ENCODE measurements around the gene MALT1.

The MALT1 gene

DNA sequence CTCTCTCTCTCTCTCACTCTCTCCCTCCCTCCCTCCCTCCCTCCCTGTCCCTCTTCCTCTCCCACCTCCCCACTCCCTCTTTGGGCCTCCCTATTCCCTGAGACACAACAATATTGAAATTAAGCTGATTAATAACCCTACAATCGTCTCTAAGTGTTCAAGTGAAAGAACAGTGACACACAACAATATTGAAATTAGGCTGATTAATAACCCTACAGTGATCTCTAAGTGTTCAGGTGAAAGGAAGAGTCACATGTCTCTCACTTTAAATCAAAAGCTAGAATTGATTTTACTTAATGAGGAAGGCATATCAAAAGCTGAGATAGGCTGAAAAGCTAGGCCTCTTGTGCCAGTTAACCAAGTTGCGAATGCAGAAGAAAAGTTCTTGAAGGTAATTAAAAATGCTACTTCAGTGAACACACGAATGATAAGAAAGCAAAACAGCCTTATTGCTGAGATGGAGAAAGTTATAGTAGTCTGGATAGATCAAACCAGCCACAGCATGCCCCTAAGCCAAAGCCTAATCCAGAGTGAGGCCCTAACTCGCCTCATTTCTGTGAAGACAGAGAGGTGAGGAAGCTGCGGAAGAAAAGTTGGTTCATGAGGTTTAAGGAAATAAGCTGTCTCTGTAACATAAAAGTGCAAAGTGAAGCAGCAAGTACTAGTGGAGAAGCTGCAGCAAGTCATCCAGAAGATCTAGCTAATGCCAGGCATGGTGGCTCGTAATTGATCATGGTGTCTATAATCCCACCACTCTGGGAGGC, 21.3 kb downstream of the MALT1 start:
- DNase-seq, result no peak

DNA sequence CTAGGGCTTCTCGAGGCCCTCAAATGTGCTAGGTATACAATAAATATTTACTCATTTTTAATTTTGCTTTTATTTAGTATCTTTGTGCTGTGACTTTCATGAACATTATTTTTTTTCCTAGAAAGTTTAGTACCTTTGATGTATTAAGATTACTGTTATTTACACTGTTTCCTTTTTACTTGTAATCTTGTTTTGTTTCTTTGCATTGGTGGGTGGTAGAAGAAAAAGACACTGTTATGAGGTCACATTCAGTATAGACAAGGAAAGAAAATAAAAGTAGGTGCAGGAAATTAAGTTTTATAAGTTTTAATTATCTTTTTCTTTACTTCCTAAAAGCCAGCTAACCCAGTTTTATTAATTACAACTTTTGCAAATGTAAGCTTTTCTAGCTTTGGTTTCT, 23.0 kb downstream of the MALT1 start:
- DNase-seq, result no peak

DNA sequence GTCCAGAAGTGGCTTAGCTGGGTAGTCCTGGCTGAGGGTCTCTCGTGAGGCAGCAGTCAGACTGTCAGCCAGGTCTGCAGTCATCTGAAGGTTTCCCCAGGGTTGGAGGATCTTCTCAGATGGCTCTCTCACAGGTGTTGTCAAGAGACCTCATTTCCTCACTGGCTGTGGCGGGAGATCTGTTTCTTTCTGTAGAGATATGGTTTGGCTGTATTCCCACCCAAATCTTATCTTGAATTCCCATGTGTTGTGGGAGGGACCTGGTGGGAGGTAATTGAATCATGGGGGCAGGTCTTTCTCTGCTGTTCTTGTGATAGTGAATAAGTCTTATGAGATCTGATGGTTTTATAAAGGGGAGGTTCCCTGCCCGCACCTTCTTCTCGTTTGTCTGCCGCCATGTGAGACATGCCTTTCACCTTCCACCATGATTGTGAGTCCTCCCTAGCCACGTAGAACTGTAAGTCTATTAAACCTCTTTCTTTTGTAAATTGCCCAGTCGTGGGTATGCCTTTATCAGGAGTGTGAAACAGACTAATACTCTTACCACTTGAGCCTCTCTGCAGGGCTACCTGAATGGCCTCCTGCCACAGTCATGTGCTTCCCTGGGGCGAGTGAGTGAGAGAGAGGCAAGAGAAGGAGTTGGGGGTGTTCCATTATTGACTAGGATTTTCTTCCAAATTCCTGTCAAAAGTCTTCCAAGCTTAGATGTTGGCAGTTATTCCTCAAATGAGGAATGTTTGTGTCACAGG, 23.6 kb downstream of the MALT1 start:
- no peak for DNase-seq

DNA sequence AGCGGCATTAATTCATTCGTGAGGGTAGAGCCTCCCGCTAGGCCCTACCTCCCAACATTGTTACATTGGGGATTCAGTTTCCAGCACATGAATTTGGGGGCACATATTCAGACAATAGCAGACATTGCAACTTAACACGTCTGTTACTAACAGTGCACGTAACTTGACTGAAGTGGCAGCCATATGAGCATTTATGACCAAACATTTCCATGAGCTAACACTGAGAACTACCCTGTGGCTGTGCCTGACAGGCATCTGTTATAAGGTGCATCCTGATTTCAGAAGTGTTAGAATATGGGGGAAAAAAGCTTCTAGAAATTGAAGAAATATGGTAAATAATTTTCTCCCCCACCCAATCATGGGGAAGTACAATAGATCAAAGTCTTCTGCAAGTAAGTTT, 24.5 kb downstream of the MALT1 start:
- DNase-seq, result no peak

DNA sequence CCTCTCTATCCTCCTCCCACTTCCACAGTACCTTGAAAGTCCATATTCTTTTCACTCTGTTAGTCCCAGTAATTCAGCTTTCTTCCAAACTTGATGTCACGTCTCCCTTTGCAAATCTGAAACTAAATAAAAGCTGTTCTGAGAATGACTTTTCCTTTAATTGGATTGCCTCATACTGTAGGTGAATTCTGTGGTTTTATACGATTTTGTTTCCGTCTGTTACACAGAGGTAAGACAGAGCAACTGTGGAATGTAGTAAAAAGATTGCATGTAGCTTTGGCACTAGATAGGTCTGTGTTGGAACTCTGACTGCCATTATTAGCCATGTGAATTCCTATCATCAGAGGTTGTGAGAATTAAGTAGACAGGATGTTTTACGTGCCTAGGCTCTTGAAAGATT, 25.9 kb downstream of the MALT1 start:
- no peak for DNase-seq

DNA sequence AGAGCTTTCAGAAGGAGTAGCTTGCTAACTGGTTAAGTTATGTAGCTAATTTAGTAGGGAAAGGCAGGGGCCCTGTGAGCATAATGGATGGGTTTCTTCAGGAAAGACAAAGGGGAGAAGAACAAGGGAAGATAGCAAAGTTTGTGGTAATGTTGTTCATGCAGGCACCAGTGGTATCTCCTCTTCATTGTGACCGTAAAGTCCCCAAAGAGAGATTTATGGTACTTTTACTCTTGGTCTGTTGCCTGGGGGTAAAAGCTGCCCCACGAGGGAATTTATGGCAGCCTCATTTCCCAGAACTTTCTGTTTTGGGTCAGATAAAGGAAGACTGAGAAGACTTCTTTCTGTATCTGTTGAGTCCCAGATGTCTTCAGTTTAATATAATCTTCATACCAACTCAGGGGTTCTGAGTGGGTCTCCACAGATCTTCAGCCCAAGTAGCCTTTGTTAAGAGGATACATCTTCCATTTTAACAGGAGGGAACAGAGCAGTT, 27.5 kb downstream of the MALT1 start:
- DNase-seq, result no peak

DNA sequence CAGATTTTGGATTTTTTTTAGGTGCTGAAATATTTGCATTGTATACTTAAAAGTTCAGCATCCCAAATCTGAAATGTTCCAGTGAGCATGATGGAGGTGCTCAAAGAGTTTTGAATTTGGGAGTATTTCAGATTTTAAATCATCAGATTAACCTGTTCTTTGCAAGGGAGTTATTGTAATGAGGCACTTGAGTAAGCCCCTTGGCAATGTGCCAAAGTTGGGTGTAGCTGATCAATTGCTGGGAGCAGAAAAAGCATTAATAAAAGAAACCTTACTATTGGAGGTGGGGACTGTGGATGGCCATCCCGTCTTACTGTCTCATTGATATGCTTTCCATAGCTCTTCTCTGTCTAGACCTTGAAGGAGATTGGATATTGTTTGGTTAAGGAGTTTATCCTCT, 28.3 kb downstream of the MALT1 start:
- no peak for DNase-seq

DNA sequence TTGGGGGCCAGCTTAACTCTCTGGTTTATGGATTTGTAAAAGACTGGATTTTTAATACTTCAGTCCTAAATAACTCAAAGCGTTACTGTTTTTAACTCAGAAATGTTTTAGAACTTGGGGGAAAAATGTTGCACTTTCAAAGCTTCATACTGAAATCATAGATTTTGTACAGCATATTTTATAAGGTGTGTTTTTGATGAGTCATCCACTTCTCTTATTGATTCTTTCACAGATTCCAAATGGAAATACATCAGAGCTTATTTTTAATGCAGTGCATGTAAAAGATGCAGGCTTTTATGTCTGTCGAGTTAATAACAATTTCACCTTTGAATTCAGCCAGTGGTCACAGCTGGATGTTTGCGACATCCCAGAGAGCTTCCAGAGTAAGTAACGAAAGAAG, 28.9 kb downstream of the MALT1 start:
- DNase-seq, result no peak

DNA sequence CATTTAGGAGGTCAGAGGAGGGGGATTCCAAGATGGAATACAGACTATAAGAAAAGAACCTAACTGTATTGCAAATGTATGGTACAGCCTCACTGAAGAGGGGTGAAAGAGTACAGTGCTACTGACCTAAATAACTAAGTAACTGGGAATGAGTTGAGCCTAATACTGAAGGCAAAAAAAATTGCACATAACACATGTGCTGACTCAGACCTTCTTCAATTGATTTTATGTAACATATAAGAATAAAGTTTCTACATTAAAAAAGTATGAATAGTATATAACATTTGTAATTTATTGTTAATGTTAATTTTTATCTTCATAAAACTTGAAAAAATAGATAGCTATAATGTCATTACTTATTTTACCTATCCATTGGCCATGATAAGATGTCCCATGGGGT, 41.7 kb downstream of the MALT1 start:
- no peak for DNase-seq

DNA sequence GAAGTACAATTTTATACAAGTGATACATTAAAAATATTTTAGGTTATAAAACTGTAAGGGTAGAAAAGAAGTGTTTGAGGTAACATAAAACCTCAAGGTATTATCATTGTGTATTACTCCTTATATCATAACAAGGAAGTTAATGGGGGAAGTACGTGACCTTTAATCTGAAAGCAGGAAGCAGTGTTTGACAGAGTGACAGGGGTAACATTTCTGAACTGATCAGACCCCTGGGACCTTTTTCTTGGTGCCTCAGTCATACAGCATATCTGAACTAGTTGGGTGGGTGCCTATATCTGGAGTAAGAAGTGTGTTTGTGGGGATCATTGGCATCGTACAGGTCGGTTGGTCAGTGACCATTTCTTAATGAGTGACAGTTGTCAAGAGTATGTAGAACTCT, 43.0 kb downstream of the MALT1 start:
- no peak for DNase-seq

DNA sequence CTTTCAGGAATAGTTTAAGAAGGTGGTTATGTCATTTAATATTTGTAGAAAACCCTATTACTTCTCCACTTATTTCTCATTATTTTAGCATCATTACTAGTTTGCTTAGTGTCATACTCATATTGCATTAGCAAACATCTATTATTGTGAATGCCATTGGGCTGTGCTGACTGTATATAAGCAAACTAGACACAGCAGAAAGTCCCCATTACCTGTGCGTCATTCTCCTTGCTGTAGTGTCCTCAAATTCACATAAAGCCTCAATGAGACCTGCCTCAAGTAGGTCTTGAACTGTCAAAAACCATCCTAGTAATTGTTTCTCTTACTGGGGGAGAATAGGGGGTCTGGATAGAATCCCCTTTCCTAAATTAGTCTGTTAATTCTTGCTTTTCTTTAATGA, 43.6 kb downstream of the MALT1 start:
- DNase-seq, result no peak

DNA sequence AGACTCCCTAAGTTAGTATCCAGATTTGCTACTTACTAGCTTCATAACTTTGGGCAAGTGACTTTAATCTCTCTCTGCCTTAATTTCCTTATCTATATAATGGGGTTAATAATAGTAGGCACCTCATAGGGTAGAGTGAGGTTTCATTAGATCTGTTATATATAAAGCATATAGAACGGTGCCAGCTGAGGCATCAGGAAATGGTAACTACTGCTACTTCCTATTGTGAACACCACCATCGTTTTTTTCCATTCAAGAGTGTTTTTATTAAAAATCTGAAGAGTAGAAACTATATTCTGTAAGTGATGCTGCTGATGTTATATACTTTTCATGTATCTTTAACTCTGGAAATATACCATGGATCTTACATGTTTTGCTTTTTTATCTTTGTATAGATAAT, 44.3 kb downstream of the MALT1 start:
- DNase-seq, result no peak

DNA sequence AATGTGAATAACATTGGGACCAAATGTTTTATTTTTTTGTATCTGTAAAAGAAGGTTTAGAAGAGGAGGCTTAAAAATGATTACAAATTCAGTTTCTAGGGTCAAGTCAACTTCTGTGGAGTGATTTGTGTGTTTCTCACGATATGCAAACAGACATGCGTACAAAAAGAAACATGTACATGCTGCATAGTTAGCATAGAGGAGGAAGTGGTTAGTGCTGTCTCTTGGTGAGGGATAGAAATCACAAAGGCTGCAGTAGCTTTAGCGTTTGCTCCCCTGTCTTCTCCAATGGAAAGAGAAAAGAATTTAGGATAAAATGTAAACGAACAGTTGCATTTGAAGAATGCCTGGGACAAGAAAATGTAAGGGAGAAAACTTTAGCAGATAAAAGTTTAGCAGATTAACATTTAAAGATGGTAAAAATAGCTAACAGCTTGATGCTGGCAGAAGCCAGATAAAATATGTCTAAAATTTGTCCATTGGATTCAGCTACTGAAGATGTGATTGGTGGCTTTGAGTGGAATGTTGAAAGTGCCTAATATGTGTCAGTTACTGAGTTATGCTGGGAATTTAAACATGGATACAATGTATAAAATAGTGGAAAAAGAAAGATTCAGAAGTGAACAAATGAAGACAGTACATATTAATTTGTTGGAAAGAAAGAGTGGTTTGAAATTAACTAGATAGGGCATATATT, 44.9 kb downstream of the MALT1 start:
- no peak for DNase-seq

DNA sequence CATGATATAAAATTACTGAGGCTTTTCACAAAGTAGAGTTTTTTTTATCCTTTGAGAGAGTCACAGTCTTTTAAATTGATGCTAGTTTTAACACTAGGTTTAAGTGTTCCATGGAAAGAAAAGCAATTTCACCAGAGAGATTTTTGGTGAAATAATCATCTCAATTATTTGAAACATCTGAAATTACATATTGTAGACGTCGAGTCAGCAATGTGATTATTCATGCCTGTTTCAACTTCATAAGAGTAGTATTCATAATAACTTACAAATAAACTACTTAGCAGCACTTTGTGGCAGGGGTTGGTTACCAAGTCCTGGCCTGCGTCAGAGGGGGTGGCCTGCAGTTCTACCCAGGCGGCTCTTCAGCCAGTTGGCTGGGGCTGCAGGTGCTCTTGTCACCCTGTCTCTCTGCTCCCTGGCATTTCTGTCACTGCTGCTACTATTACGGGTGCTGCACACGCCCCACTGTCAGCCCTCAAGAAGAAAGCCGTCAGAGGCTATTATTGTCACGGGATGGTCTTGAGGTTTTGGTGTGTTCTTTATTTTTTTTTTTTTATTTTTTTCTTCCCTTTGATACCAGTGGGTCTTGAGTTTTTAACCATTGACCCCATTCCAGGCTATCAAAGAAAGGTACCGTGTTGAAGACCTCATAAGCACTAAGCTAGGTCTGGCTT, 50.4 kb downstream of the MALT1 start:
- DNase-seq, result no peak

DNA sequence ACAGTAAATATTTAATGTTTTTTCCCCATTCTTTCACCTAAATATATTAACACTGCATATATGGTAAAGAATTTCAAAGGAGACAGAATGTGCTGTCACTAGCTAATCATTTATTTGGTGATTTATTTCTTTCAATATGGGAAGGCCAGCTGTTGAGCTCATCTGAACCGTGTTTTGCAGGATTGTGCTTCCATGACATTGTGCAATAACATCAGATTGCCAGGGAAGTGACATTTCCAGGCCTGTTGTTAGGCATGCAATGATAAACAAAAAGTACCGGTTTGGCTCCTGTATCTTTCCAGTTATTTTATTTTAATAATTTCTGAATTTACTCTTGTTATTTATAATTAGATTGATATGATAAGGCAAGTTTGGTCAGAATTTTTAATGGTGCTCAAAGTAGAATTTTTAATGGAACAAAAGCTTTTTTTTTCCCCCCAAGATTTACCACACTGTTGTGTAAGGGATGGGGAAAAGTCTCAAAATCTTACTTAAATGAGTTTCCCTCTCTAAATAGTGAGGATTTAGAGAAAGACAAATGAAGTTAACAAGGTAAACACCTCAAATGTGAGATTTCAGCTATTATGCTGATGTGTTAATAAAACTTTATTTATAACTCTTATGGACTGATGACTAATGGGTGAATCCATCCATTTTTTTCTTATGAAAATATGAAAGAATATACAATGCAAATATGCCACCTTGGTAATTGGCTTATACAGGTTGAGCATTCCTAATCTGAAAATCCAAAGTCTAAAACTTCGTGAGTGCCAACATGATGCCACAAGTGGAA, 52.7 kb downstream of the MALT1 start:
- peak; percentile 86 for DNase-seq

DNA sequence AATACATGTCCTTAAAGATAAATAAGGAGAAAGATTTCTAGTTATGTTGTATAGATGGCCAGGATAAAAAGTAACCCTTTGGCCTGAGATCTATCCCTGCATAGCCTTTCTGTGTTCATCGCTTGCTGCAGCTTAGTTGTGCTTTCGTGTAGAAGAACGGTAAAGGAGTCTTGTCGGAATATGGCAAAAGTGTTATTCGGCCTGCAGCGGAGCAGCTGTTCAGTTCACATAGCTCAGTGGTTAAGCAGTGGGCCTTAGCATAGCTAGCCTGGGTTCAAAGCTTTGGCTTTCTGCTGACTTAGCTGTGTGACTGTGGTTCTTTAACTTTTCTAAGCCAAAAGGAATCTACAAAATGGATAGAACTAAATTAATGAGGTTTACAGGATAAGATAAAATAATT, 55.4 kb downstream of the MALT1 start:
- DNase-seq, result no peak

DNA sequence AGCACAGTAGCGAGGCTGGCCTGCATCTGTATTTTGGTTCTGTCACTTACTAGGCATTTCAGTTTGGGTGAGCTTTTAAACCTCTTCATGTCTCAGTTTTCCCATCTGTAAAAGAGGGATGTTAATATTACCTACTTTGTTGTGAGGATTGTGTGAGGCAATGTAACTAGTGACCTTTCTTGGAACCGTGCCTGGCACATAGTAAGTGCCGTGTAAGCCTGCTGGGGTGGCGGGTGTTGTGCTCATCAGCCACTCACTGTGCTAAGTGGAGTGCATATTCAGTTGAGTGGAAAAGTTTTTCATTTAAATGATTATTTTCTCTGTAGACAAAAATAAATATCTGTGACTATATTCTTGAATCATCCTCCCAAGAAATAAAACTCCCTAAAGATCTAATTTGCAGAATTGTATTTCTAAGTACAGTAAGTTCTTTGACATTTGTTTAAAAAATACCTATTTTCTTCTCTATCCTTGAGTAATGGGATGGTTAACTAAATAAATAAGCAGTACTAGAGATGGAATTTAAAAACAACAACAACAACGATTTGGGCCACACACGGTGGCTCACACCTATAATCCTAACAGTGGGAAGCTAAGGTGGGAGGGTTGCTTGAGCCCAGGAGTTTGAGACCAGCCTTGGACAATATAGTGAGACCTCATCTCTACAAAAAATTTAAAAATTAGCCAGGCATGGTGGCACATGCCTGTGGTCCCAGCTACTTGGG, 56.7 kb downstream of the MALT1 start:
- DNase-seq, result no peak

DNA sequence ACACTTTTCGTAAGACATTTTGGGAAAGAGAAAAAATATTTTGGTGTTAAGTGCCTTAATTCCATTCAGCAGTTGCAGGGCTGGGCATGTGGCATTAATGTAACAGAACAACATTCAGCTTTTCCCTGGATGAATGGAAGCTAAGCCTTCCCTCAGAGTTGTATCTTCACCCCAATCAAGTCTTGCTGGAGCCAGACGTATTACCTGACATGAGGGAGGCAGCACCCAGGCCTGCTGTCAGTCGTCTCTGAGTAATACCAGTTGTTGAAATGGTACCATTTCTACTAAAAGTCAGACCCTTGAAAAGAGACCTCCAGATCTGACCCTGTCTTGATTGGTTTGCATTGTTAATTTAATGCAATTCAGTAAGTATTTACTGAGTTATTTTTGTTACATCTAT, 57.5 kb downstream of the MALT1 start:
- DNase-seq, result no peak

DNA sequence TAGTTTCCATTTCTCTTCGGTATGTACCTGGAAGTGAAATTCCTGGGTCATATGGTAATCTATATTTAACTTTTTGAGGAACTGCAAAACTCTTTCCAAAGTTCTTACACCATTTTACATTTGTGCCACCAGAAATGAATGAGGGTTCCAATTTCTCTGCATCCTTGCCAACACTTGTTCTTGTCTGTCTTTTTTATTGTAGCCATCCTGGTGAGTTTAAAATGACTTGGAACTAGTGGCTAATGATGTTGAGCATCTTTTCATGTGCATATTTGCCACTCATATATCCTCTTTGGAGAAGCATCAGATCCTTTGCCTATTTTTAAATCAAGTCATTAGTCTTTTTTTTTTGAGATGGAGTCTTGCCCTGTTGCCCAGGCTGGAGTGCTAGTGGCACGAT, 59.4 kb downstream of the MALT1 start:
- DNase-seq, result no peak

DNA sequence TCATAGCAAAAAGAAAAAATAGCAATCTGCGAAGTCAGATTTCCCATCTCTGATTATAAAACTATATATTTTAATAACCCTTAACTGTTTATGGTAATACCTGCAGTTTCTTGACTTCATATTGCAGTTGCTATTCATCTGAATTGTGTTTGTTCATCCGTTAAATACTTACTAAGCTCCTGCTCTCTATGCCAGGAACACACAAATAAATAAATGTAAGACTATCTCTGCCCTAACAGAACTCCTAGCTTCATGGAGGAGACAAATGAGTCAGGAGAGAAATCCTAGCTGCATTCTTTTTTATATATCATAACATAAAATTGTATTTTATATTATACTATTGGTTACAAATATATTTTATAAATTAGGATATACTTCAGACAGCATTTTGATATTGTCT, 61.2 kb downstream of the MALT1 start:
- DNase-seq, result no peak

DNA sequence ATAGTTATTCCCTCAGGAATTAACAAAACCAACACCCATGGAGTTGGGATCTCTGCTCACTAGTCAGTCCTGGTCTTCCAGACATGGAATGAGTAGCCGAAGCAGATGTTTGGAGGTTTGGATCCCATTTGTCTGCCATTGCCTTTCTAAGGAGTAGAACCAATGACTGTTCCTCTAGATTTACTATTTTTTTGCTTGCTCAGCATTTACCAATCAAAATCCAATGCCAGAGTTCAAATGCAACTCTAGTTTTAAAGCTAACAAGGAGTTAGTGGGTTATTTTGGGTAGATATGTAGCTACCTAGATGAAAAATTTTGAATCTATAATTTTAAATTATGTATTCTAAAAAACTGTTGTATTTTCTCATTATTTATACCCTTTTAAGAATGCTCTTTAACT, 62.6 kb downstream of the MALT1 start:
- DNase-seq, result no peak

DNA sequence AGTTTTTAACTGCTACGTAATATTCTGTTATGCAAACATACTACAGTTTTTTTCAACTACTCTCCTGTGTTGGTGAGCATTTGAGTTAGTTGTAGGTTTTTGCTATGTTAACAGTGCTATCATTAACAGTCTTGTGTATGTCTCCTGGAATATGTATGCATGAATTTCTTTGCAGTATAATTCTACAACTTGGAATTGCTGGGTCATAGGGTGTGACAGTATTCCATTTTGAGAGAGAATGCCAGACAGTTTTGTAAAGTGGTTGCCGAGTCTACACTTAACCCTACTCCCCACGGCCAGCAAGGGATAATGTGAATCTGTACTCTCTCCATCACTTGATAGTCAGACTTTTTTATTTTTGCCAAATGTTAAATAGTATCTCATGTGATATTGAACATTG, 67.1 kb downstream of the MALT1 start:
- DNase-seq, result no peak

Data from NCI-H1694 (cell line).